ENCODE data around the gene SLC25A28.
A peak's percentile ranks its signal among the peaks of the same experiment; 100 is the strongest.
"Not testable (repeated sequence)": the region's sequence is repeated elsewhere in the genome, so short reads cannot be mapped to it uniquely, and the experiment has no call there.

SLC25A28 gene

DNA sequence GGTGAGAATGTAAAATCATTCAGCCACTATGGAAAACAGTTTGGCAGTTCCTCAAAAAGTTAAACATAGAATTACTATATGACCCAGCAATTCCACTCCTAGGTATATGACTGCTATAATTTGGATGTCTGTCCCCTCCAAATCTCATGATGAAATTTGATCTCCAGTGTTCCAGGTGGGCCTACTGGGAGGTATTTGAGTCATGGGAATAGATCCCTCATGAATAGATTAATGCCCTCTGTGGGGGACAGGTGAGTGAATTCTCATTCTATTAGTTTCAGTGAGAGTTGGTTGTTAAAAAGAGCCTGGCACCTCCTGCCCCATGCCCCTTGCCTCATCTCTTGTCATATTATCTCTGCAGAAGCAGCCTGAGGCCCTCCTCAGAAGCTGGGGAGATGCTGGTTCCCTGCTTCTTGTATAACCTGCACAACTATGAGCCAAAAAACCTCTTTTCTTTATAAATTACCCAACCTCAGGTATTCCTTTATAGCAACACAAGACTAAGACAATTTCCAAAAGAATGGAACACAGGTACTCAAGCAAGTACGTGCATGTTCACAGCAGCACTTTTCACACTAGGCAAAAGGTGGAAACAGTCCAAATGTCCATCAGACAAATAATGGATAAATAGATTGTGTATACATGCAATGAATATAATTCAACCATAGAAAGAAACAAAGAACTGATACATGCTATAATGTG is 8.8 kb upstream of the SLC25A28 start:
- no peak for DNase-seq

DNA sequence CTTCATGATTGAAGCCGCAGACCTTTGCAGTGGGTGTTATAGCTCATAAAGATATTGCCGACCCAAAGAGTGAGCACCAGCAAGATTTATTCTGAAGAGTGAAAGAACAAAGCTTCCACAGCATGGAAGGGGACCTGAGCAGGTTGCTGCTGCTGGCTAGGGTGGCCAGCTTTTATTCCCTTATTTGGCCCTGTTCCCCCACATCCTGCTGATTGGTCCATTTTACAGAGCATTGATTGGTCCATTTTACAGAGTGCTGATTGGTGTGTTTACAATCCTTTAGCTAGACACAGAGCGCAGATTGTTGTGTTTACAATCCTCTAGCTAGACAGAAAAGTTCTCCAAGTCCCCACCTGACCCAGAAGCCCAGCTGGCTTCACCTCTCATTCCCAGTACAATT is 4.9 kb upstream of the SLC25A28 start:
- DNase-seq: not testable (repeated sequence)

DNA sequence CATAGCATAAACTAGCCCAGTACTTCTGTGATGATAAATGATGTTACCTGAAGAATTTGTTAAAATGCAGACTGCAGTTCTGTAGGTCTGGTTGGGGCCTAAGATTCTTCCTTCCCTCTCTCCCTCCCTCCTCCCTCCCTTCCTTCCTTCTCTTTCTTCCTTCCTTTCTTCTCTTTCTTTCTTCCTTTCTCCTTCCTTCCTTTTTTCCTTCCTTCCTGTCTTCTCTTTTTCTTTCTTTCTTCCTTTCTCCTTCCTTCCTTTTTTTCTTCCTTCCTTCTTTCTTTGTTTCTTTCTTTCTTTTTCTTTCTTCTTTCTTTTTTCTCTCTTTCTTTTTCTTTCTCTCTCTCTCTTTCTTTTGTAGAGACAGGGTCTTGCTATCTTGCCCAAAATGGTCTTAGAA is 3.7 kb upstream of the SLC25A28 start:
- no peak for DNase-seq

DNA sequence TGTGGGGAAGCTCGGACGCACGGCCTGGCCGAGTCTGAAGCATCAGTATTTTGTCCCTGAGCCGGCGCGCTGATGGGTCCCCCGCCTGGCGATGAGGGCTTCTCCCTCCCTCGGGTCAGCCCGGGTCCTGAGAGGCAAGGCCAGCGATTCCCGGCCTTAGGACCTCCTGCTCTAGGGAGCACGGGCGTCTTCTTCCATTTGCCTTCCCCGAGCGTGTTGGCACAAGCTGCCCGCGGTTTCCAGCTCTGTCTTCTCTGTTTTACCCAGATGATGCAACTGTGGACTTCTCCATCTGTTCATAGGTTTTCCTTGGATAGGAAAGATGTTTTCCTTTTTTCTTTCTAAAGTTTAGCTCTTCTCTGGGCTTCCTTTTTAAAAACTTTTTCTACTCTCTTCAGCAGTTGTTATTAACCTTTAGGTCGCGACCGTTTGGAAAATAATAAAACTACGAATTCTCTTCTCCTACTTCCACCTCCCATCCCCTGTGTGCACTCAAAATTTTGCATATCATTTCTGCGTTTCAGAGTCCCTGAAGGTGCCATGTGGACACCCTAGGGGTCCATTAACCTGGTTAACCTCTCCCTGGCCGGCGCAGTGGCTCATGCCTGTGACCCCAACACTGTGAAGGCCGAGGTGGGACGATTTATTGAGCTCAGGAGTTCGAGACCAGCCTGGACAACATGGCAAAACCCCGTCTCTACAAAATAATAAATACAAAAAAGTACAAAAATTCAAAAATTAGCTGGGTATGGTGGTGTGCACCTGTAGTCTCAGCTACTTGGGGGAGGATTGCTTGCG is 1.4 kb upstream of the SLC25A28 start:
- DNase-seq: peak; percentile 69

DNA sequence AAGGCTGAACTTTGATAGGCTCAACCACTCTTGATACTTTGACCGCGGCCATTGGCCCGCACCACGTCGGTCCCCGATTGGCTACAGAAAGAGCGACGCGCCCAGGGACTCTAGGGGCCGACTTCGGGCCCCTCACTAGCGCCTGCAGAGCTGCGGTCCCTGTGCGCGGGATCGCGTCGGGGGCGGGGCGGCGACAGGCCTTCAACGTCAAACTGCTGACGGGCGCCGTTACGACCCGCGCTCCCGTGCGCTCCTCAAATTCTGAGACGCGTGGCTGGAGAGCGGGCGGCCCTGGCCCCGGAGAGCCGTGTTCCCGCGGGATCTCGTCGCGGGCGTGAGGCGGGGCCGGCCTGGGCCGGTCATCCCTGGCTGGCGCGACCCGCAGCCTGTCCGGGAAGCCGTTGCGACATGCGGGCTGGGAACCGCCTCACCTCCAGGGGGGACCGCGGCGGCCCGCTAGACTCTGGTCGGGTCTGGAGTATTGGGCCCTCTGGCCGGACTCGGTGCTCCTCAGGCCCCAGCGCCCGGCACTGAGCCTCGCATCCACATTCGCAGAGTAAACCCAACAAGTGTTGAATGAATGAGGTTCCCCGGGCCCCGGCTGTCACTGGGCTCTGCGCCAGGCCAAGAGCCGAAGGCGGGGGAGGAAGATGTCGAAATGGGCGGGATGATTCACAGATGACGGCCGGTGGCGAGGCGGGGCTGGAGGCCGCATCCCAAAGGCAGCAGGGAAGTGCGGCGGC is 643 bp upstream of the SLC25A28 start:
- DNase-seq: peak; percentile 80

DNA sequence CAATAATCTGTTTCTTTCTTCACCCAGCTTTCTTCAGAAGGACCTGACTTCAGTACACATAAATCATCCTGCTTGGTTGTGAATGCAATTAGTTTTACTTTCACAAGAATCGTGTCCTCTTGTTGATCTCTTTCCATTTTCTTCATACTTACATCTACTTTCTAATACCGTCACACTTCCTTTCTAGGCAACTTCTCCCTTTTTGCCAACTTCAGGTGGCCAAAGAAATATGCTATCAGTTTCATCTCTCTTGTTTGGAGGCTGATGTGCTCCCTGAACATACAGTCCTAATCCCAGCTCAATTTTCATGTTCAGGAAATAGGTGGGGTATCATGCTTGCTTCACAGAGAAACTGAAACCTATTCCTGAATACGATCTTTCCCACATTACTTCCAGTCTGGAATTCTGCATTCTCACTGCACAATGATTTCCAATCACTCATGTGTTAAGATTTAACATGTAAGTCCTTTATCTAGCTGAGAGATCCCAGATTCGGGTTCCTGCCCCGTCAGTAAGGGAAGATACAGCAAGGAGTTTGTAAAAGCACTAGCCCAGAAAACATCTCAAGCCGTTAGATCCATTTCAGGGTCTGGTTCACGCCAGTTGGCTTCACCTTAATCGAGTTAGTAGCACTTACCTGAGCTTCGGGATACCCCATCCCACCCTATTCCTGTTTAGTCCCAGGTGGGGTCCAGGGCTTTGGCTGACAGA is 994 bp downstream of the SLC25A28 start:
- peak; percentile 29 for DNase-seq

DNA sequence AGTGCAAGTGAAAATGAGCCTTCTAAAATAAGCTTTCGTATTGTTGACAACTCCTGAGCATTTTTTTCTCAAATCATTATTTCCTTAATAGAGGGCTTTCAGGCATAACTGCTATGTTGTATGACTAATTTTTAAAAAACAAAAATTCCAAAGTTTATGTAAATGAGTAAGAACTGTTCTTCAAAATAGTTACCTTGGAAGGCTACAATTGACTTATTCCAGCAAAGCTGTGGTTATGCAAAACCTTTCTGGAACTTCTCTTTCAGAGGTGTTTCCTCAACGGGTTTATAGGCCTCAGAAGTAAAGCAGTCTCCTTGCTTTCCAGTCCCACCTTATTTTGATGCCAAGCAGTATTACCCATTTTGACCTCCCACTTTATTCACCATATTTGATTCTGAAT is 2.5 kb downstream of the SLC25A28 start:
- DNase-seq: no peak

DNA sequence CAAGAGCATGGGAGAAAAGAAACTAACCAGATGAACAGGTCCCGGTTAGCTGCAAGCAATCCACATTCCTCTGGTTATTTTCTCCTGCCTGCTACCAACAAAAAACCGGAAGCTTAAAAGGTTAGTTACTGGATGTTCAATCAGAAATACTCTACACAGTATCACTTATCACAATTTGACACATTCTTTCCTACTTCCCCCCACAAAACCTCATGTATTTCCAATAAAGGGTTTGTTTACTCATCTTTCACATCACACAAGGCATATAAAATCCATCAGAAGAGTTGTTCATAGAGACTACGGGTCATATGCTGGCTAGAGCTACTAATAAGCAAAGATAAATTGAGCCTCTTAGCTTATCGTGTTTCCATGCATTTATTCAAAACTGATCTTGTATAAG is 4.8 kb downstream of the SLC25A28 start:
- no peak for DNase-seq

DNA sequence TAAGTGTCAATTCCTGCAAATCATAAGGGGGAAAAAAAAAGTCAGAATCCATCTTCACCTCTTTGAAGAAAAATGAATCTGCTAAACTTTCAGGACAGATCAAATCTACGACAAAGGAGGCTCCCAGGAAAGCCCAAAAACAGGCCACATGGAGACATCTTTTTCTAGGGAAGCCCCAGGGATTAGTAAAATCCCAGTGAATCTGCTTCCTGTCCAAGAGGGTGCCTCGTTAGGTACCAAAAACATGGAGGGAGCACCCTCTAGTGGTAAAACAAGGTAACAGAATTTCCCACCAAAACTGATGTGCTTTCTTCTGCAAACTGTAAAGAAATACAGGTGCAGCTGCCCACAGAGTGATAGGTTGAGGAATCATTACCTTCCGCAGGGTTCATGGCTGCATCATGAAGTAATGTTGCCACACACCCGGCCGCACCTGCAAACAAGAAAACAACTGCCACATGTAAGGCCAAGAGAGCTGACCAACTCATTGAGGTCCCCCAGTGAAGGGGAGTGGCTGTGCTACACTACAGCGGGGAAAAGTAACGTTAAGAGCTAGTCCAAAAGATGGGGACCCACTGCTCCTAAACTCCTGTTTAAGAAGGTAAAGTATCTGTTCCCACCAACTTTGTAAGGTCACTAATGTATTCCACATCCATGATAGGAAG is 7.9 kb downstream of the SLC25A28 start:
- peak; percentile 5 for DNase-seq

DNA sequence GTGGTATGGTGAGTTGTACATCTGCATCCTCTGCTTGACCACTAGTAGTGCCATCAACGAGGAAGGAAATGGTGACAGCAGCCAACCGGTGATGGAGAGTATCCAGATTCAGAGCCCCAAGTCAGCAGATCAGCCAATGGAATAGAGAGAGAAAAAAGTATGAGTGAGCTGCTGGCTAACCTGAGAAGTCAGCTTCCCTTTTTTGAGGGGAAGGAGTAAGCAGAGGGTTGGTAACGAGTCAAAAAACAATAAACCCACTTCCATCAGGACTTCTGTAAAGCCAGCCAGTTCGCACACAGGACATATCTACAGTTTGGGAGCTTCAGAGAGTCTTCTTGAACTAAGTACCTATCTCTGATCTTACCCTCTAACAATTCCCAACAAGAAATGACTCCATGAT is 8.9 kb downstream of the SLC25A28 start:
- no peak for DNase-seq

DNA sequence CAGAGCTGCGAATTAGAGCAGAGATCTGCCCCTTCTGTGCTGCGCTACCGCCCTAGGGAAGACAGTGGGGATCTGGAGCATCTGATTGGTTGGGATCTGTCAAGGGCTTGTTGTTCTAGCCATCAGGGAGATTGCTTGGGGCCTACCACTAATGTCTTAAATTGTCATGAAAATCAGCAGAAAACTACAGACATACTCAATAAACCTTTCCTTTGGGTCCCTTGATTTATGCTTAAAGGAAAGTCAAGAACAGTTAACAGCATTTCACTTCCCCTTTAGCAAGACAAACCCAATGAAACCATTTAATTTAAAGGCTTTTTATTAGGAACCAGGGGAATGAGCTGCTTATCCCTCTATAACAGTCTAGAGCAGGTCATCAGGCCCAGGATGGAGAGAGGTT is 10.0 kb downstream of the SLC25A28 start:
- no peak for DNase-seq

DNA sequence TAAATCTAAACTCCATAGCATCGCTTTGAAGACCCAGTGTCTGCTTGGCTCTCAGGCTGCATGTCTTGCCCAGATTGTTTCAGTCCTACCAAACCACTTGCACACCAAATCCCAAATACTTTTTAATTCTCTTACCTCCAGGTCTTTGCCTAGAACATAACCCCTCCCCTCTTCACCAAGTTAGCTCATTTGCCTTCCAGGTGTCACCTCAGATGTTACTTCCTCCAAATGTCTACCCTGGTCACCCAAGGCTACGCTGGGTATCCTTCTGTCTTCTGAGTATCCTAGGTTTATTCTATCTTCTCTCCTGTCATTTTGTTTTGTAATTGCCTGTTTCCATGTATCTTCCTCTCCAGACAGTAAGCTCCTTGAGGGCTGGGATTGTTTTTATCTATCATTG is 11.1 kb downstream of the SLC25A28 start:
- DNase-seq: no peak

DNA sequence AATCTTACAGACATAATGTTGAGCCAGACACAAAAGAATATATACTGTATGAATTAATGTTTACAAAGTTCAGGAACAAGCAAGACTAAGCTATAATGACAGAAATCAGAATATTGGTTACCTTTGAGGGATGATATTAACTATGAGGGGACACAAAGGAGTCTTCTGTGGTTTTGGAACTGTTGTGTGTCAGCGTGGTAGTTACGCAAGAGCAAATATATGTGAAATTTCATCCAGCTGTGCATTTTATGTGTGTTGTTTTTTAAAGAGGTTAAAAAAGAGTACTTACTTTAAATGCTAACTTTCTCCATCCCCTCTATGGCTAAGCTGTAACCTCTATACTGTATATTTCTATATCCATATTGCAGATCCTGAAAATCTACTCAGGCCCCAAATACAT is 14.9 kb downstream of the SLC25A28 start:
- DNase-seq: no peak

DNA sequence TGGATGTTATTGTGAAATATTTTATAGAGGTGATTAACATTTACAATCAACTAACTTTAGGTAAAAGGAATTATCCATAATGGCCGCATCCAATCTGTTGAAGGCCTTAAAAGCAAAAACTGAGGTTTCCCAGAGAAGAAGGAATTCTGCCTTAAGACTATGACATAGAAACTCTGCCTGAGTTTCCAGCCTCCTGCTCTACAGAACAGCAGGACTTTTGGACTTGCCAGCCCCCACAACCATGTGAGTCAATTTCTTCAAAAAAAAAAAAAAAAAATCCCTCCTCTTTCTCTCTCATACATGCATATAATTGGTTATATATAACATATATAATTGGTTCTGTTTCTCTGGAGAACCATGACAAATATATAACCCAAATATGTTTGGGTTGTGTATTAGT is 15.4 kb downstream of the SLC25A28 start:
- DNase-seq: no peak

DNA sequence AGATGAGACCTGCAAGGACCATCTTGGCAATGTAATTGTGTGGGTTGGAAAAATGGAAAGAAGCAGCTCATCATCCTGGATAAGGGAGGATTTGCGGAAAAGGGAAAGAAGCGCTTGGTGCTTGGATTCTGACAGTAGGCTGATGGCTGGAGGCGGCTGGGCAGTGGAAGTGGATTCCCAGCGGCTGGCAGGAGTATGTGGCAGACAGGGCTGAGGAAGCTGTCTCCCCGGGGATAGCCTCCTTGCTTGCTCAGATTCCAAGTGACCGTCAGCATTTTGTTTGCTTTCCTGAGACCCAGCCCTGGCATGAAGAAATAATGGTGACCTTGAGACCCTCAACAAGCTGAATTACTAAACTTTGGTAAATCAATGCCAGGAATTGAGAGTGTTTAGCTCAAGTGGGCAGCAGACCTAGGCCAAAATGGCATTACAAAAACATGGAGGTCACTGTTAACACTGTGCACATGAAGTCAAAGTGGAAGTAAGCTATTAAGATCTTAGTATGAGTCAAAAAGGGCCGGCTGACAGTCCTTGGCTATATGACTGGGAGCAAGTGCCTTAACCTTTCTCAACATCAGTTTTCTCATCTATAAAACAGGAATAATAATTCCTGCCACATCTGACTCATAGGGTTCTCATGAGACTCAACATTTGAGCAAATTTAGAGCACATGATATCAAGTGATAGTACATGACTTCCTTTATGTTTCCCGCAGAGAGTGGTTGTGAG is 21.3 kb downstream of the SLC25A28 start:
- no peak for DNase-seq

DNA sequence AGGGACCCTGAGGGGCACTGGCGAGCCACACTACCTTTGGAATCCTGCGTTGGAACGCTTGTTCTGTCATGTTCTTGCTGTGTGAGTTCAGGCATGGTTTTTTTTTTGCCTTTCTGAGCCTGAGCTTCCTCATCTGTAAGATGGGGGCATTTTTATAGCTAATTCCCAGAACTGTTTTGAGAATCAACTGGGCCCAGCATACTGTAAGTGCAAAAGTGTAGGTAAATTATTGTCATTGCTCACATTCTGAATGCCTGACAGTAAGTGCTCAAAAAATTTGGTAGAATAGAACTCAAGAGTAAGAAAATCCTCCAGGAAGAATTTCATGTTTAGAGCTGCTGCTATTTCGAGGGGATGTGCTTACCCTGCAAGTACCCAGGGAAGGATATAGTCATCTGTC is 22.2 kb downstream of the SLC25A28 start:
- no peak for DNase-seq

DNA sequence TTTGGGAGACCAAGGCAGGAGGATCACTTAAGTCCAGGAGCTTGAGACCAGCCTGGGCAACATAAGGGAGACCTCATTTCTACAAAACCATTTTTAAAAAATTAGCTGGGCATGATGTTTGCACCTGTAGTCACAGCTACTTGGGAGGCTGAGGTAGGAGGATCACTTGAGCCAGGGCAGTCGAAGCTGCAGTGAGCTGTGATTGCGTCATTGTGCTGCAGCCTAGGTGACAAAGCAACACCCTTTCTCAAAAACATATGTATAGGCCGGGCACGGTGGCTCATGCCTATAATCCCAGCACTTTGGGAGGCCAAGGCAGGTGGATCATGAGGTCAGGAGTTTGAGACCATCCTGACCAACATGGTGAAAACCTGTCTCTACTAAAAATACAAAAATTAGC is 23.5 kb downstream of the SLC25A28 start:
- DNase-seq: not testable (repeated sequence)

DNA sequence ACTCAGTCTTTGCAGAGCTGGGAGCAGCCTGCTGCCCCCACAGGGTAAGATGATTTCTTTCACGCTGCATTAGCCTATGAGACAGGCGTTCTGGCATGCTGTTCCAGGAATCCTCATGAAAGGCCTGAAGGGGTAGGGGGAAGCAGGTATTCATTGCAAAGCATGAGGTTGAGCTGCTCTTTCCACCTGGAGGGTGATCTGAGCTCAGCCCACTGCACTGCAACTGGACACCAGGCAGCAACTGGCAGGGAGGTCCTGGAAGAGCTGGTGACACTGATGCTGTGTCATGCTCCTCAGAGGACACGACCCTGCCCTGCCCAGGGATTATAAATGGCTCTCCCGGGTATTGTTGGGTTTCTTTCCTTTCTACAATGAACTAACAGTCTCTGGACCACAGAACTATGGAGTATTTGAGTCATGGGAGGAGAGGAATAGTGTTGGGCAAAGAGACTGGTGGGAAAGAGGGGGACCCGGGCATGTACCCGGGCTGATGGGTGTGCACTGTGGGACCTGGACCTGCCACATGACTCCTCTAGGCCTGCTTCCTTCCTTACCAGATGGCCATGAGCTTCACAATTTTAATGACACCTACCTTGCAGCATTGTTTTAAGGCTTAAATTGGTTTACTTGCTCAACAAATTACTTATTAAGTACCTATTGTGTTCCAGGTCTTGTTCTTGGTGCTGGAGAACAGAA is 24.3 kb downstream of the SLC25A28 start:
- DNase-seq: no peak

DNA sequence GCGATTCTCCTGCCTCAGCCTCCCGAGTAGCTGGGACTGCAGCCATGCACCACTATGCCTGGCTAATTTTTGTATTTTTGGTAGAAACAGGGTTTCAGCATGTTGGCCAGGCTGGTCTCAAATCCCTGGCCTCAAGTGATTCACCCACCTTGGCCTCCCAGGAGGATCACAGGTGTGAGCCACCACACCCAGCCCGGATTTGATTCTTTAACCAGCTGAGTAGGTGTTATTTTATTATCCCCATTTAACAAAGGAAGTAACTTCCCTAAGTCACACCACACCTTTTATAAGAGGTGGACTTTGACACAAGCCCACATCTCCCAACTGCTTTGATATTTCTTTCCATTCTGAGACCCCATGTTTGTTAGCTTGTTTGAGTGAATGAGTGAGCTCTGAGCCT is 25.0 kb downstream of the SLC25A28 start:
- no peak for DNase-seq

DNA sequence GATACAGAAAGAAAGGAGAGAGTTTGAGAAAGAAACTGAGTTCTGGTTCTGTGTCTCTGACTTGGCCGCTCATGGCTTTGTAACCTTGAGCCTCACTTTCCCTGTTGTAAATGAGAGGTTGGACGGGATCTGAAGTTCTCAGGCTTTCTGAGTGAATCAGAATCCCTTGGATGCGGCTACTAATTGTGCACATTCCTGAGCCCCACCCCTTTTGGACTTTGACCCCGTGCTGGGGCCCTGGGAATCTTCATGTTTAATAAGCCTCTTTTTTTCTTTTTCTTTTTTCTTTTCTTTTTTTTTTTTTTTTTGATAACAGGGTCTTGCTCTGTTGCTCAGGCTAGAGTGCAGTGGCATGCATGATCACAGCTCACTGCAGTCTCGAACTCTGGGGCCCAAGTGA is 26.9 kb downstream of the SLC25A28 start:
- DNase-seq: no peak

DNA sequence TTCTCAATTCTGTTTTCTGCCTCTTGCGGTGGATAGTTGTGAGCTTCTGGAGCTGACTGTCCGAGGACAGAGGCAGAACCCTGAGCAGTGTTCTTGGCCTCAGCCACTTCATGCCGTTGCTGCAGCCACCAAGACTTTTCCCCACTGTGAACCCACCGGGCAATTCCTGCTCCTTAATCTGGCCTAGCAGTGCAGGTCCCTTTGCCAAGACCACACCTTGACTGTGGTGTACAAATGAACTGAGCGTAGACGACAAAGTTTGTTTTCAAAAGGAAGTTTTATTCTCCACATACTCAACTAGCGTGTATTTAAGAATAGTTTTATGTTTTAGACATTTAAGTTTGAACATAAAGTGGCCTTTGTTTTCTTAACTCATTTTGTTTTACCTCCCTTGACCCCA is 29.4 kb downstream of the SLC25A28 start:
- DNase-seq: no peak
